ENCODE results near the gene AGPAT3.

AGPAT3 gene

GRCh38 chr21:43919871-43920801, 55.1 kb downstream of the AGPAT3 start:
- TF ChIP-seq, protein P1, sequence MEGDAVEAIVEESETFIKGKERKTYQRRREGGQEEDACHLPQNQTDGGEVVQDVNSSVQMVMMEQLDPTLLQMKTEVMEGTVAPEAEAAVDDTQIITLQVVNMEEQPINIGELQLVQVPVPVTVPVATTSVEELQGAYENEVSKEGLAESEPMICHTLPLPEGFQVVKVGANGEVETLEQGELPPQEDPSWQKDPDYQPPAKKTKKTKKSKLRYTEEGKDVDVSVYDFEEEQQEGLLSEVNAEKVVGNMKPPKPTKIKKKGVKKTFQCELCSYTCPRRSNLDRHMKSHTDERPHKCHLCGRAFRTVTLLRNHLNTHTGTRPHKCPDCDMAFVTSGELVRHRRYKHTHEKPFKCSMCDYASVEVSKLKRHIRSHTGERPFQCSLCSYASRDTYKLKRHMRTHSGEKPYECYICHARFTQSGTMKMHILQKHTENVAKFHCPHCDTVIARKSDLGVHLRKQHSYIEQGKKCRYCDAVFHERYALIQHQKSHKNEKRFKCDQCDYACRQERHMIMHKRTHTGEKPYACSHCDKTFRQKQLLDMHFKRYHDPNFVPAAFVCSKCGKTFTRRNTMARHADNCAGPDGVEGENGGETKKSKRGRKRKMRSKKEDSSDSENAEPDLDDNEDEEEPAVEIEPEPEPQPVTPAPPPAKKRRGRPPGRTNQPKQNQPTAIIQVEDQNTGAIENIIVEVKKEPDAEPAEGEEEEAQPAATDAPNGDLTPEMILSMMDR (IDR thresholded peaks at IDR 0.05) = no peak
- no peak for DNase-seq
- Mint-ChIP-seq H3K27me3 (ENCODE audit: low read depth, poor library complexity) (peaks cover 14% of the 10 kb centered on the region), H3K4me3 (no peak overlapping the region), H3K27ac (no peak overlapping the region), H3K4me1 (peaks cover 72% of the 10 kb centered on the region), H3K9me3 (no peaks in the 10 kb centered on the region), H3K36me3 (ENCODE audit: low read depth) (no peaks in the 10 kb centered on the region)

- no peak overlapping the region for H3K4me3 Mint-ChIP-seq
- peak overlapping the region; percentile 36 for H3K27ac Mint-ChIP-seq
- TF ChIP-seq, protein P1 (IDR thresholded peaks at IDR 0.05) = no peak
- H3K36me3 Mint-ChIP-seq (ENCODE audit: low read depth) = no peaks in the 10 kb centered on the region
- peaks cover 11% of the 10 kb centered on the region for H3K27me3 Mint-ChIP-seq (ENCODE audit: low read depth, poor library complexity)
- H3K9me3 Mint-ChIP-seq = no peaks in the 10 kb centered on the region
- no peak for DNase-seq
- peaks cover 75% of the 10 kb centered on the region for H3K4me1 Mint-ChIP-seq
These were observed 56.6 kb downstream of the AGPAT3 start for GRCh38 chr21:43921571-43921978.

GRCh38 chr21:43921979-43922945, 57.2 kb downstream of the AGPAT3 start:
- TF ChIP-seq, protein P1 (IDR thresholded peaks at IDR 0.05) = no peak
- Mint-ChIP-seq H3K36me3 (ENCODE audit: low read depth) (no peaks in the 10 kb centered on the region), H3K4me1 (peaks cover 68% of the 10 kb centered on the region), H3K9me3 (no peaks in the 10 kb centered on the region), H3K4me3 (peak overlapping the region; percentile 18), H3K27ac (no peak overlapping the region), H3K27me3 (ENCODE audit: low read depth, poor library complexity) (peaks cover 11% of the 10 kb centered on the region)
- no peak for DNase-seq

DNA sequence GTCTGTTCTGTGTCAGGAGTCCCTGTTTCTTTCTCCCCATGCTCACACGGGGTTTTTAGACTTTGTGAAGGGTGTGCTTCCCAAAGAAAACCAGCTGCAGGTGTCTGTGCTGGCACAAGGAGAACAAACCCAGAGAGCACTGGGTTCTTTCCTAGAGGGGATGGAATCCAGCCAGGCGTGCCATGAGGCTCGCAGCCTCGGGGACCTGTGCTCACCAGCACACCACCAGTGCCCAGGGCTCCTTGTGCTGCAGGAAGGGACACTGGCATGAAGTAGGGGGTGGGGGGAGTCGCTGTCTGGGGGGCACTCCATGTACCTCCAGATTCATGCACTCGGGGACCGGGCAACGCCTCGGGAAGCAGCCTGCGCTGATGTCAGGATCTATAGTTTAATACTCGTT, 57.9 kb downstream of the AGPAT3 start:
- Mint-ChIP-seq H3K27ac (no peak overlapping the region), H3K36me3 (ENCODE audit: low read depth) (no peaks in the 10 kb centered on the region), H3K27me3 (ENCODE audit: low read depth, poor library complexity) (peaks cover 11% of the 10 kb centered on the region), H3K9me3 (no peaks in the 10 kb centered on the region), H3K4me3 (no peak overlapping the region), H3K4me1 (peaks cover 69% of the 10 kb centered on the region)
- no peak for DNase-seq
- TF ChIP-seq, protein P1 (IDR thresholded peaks at IDR 0.05) = no peak

GRCh38 chr21:43923391-43923790, 58.4 kb downstream of the AGPAT3 start:
- Mint-ChIP-seq H3K4me1 (peaks cover 73% of the 10 kb centered on the region), H3K27ac (no peak overlapping the region)
- DNase-seq = no peak

More at GRCh38 chr21:43923391-43923790, 58.4 kb downstream of the AGPAT3 start:
- Mint-ChIP-seq H3K27me3 (ENCODE audit: low read depth, poor library complexity) (peaks cover 11% of the 10 kb centered on the region), H3K4me3 (peak overlapping the region; percentile 47), H3K9me3 (no peaks in the 10 kb centered on the region), H3K36me3 (ENCODE audit: low read depth) (no peaks in the 10 kb centered on the region)
- TF ChIP-seq, protein P1 (IDR thresholded peaks at IDR 0.05) = no peak
